Smooth muscle cell (in vitro differentiated cells): ENCODE data around the gene ZNF70. TPM values are rescaled to one million over a fixed set of nuclear protein-coding genes. Genes with fewer than 3 reads are reported as not detected.

Experiments
- DNase-seq: peaks from one replicate; lab custom pipeline; 2025; ENCODE audit not compliant: unreplicated experiment; lab: John Stamatoyannopoulos, UW
- H2AFZ ChIP-seq: fragments of 200-600 bp; sonication (generic); 2 replicates; pipeline ENCODE4 v1.6.0; 2016; ENCODE audit warnings: antibody characterized with exemption, low read depth, mild to moderate bottlenecking
- H3F3A ChIP-seq: fragments of 200-600 bp; sonication (generic); 2 replicates; pipeline ENCODE4 v1.6.0; 2017; ENCODE audit warnings: antibody characterized with exemption, low read depth
- H3K27ac ChIP-seq: fragments of 200-600 bp; sonication (generic); 2 replicates; pipeline ENCODE4 v1.5.1; 2016; ENCODE audit warnings: low read depth, mild to moderate bottlenecking
- H3K27me3 ChIP-seq: fragments of 200-600 bp; sonication (generic); 2 replicates; pipeline ENCODE4 v1.6.1; 2016; ENCODE audit warnings: low read depth, mild to moderate bottlenecking
- H3K36me3 ChIP-seq: fragments of 200-600 bp; sonication (generic); 2 replicates; pipeline ENCODE4 v1.5.1; 2016; ENCODE audit warnings: low read depth
- H3K4me1 ChIP-seq: fragments of 200-600 bp; sonication (generic); 2 replicates; pipeline ENCODE4 v1.5.1; 2016; ENCODE audit warnings: low read depth
- H3K4me2 ChIP-seq: fragments of 200-600 bp; sonication (generic); 2 replicates; pipeline ENCODE4 v1.6.0; 2016; ENCODE audit warnings: mild to moderate bottlenecking
- H3K4me3 ChIP-seq: fragments of 200-600 bp; sonication (generic); 2 replicates; pipeline ENCODE4 v1.5.1; 2016; ENCODE audit warnings: mild to moderate bottlenecking
- H3K79me2 ChIP-seq: fragments of 200-600 bp; sonication (generic); 2 replicates; pipeline ENCODE4 v1.6.0; 2016; ENCODE audit warnings: low read depth, mild to moderate bottlenecking
- H3K9ac ChIP-seq: fragments of 200-600 bp; sonication (generic); 2 replicates; pipeline ENCODE4 v1.6.0; 2016; ENCODE audit warnings: low read depth
- H3K9me3 ChIP-seq: fragments of 200-600 bp; sonication (generic); replicated peaks from 2 replicates; pipeline ENCODE4 v1.5.1; 2016; ENCODE audit warnings: low read depth
- H4K20me1 ChIP-seq: fragments of 200-600 bp; sonication (generic); 2 replicates; pipeline ENCODE4 v1.6.0; 2016; ENCODE audit warnings: low read depth
- WGBS: methylation state at CpG from one replicate; pipeline ENCODE4 v1.1.7; 2016; ENCODE audit warnings: low lambda C conversion rate; 5-methylcytosine and 5-hydroxymethylcytosine counted together
- polyA plus RNA-seq: library from polyadenylated mRNA; unstranded; fragments of >200 nt; fragmentation: Nextera tagmentation; extraction: Ambion mirVana; gene quantifications from 2 replicates; pipeline ENCODE4 v1.2.1, GENCODE V29; 2016
- total RNA-seq: library from RNA; depleted of rRNA; stranded (reverse); fragments of >200 nt; gene quantifications from 2 replicates; pipeline ENCODE4 v1.2.3, GENCODE V29; 2014
- TF ChIP-seq, protein P1 (sequence below): fragments of 200-600 bp; sonication (generic); IDR thresholded peaks from 2 replicates; pipeline ENCODE4 v1.5.1; 2017; ENCODE audit warnings: borderline replicate concordance, mild to moderate bottlenecking, antibody characterized with exemption; ENCODE audit not compliant: insufficient read depth, poor library complexity, severe bottlenecking

ZNF70 gene
- total and polyA plus RNA-seq, 2 experiments from 2014 or later, result 2.4 to 6.9 TPM

DNA sequence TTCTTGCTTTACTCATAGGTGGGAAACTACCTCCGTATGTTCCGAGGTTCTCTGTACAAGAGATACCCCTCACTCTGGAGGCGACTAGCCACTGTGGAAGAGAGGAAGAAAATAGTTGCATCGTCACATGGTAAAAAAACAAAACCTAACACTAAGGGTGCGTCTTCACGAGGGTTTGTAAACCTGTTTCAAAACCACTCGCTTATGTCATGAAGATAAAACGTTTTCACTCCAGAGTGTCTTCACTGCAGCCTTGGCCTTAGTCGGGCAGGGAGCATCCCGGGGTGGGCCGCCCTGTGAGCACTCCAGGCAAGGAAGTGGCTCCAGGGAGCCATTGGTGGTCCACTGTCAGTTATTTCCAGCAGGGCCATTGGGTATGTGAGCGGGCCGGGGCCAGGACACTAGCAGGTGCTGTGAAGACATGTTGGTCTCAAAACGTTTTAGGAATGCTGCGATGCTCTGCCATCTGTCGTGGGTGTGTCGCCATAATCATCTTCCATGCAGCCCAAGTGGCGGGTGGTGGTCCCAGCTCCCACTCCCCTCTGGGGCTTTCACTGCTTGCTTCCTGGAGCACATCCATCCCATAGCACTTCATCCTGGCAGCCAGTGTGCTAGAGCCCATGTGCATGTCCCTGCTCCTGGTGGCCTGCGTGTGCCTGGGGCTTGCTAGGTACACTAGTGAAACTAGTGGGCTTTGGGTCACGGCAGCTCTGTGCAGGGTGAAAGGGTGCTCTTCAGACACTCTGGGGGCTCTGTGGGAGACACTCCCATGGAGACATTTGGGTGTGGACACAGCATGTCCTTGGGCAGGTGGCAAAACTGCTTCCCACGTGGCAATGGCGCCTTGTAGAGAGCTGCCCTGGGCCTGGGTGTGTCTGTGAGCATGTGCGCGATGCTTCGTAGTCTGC lies 41.1 kb upstream of the ZNF70 start:
- Histone ChIP-seq H3K4me1 (peaks cover 8% of the 10 kb centered on the region), H3K4me3 (no peak overlapping the region), H3K27ac (no peak overlapping the region), H3K4me2 (peak overlapping the region; percentile 46), H3K79me2 (peaks cover 55% of the 10 kb centered on the region), H4K20me1 (peaks cover 94% of the 10 kb centered on the region), H3K36me3 (peaks cover 9% of the 10 kb centered on the region), H3F3A (no peaks in the 10 kb centered on the region), H3K9ac (no peak overlapping the region), H3K27me3 (no peaks in the 10 kb centered on the region), H2AFZ (no peak overlapping the region), H3K9me3 (no peaks in the 10 kb centered on the region)
- DNase-seq, result no peak
- 91% methylated on average over 25 of the region's 25 CpGs for WGBS
- TF ChIP-seq, protein P1, sequence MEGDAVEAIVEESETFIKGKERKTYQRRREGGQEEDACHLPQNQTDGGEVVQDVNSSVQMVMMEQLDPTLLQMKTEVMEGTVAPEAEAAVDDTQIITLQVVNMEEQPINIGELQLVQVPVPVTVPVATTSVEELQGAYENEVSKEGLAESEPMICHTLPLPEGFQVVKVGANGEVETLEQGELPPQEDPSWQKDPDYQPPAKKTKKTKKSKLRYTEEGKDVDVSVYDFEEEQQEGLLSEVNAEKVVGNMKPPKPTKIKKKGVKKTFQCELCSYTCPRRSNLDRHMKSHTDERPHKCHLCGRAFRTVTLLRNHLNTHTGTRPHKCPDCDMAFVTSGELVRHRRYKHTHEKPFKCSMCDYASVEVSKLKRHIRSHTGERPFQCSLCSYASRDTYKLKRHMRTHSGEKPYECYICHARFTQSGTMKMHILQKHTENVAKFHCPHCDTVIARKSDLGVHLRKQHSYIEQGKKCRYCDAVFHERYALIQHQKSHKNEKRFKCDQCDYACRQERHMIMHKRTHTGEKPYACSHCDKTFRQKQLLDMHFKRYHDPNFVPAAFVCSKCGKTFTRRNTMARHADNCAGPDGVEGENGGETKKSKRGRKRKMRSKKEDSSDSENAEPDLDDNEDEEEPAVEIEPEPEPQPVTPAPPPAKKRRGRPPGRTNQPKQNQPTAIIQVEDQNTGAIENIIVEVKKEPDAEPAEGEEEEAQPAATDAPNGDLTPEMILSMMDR, result no peak

DNA sequence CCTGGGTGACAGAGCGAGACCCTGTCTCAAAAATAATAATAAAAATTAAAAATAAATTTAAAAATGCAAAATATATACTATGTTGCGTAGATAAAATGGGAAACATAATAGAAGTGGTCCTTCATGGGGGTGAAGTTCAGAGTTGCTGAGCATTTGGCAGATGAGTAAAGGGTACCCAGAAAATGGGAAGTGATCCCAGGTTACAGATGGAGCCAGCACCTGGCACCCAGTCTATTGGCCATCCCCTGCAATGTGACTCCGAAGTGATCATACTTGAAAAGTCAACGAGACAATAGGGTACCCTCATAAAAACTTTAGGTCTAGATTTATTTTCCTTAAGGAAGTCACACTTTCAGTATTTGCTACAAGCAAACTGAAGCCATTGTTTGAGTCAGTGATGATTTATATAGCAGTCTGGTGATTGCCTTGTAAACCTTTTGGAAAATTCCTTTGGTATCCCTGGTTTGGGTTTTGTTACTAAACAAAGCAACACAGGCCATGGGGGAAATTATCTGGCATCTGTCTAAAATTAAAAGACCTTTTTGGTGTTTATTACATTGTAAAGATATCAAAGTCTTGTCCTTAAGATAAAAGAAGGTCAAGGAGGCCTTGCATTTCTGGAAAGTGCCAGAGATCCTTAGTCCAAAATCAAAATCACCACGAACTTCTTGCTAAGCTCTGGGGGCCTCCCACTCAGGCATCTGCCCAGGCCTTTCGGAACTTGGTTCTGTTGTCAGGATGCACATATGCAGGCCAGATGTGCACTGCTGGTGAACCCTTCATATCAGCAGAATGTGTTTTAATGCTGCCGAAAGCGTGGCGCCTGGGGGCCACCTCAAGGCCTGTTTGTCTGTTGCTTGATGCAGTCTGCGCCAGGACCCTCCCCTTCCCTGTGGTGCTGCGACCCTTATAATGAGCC lies 40.2 kb upstream of the ZNF70 start:
- H2AFZ ChIP-seq, result no peak overlapping the region
- no peak overlapping the region for H3K9ac ChIP-seq
- WGBS, result 29% methylated on average over 11 of the region's 11 CpGs
- H3K27me3 ChIP-seq, result no peaks in the 10 kb centered on the region
- H3K4me1 ChIP-seq, result peaks cover 13% of the 10 kb centered on the region
- TF ChIP-seq, protein P1, result no peak
- peaks cover 87% of the 10 kb centered on the region for H4K20me1 ChIP-seq
- H3K9me3 ChIP-seq, result no peaks in the 10 kb centered on the region
- H3K79me2 ChIP-seq, result peaks cover 55% of the 10 kb centered on the region
- no peak overlapping the region for H3K4me3 ChIP-seq
- no peak for DNase-seq
- H3K4me2 ChIP-seq, result peak overlapping the region; percentile 46
- H3K36me3 ChIP-seq, result peaks cover 3% of the 10 kb centered on the region
- H3F3A ChIP-seq, result no peaks in the 10 kb centered on the region
- no peak overlapping the region for H3K27ac ChIP-seq

GRCh38 chr22:23789638-23790037 lies 38.7 kb upstream of the ZNF70 start:
- H3K27ac ChIP-seq, result no peak overlapping the region
- DNase-seq, result no peak
- no peak overlapping the region for H3K4me2 ChIP-seq

More at GRCh38 chr22:23789638-23790037, 38.7 kb upstream of the ZNF70 start:
- Histone ChIP-seq H2AFZ (no peak overlapping the region), H3K36me3 (no peaks in the 10 kb centered on the region), H3K9ac (no peak overlapping the region), H3K27me3 (no peaks in the 10 kb centered on the region), H3K4me1 (peaks cover 13% of the 10 kb centered on the region), H3K9me3 (no peaks in the 10 kb centered on the region), H3K79me2 (peaks cover 55% of the 10 kb centered on the region), H3K4me3 (no peak overlapping the region), H4K20me1 (peaks cover 74% of the 10 kb centered on the region), H3F3A (no peaks in the 10 kb centered on the region)
- TF ChIP-seq, protein P1, result no peak
- WGBS, result 91% methylated on average over 4 of the region's 4 CpGs
